ENCODE results near the gene FNBP1.

The FNBP1 gene

DNA sequence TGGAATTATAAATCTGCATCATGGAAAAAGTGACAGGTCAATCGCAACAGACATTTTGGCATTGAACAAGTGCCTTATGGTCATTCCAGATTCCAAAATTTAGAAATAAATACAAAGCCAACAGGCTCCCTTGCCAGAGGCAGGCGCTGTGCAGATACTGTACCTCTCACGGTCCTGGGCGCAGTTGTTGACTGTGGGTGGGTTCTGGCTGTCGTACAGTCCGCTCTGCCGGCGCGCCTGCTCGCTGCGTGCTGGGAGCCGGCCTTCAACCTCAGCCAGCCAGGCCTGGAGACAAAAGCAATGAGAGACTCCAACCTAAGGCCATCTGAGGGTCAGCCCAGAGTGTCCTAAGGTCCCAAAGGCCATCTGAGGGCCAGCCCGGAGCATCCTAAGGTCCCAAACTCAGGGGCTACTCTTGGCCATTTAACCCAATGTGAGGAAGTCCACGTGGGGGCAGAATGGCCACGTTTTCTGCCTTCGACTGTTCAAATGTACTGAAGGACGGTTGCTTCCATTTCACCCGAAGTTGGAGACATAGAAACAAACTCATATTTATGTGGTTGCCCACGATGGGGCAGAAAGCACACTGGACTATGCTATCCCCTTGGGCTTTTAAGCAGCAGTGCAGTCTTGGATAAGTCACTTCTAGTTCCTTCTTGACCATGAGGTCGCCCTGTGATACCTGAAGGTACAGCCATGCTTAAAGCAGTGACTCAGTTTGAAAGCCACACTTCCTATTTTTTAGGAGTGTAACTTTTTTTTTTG lies 142.5 kb downstream of the FNBP1 start:
- TF ChIP-seq, protein P1, sequence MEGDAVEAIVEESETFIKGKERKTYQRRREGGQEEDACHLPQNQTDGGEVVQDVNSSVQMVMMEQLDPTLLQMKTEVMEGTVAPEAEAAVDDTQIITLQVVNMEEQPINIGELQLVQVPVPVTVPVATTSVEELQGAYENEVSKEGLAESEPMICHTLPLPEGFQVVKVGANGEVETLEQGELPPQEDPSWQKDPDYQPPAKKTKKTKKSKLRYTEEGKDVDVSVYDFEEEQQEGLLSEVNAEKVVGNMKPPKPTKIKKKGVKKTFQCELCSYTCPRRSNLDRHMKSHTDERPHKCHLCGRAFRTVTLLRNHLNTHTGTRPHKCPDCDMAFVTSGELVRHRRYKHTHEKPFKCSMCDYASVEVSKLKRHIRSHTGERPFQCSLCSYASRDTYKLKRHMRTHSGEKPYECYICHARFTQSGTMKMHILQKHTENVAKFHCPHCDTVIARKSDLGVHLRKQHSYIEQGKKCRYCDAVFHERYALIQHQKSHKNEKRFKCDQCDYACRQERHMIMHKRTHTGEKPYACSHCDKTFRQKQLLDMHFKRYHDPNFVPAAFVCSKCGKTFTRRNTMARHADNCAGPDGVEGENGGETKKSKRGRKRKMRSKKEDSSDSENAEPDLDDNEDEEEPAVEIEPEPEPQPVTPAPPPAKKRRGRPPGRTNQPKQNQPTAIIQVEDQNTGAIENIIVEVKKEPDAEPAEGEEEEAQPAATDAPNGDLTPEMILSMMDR (IDR thresholded peaks at IDR 0.05; ENCODE audit: low read depth, low read length) = no peak
- no peak for DNase-seq
- no peaks in the 10 kb centered on the region for H3K27me3 ChIP-seq
- H3K9me3 ChIP-seq = no peaks in the 10 kb centered on the region
- no peaks in the 10 kb centered on the region for H3K4me1 ChIP-seq
- peaks cover 41% of the 10 kb centered on the region for H3K36me3 ChIP-seq
- no peak overlapping the region for H3K4me3 ChIP-seq (ENCODE audit: low read depth, low read length)

DNA sequence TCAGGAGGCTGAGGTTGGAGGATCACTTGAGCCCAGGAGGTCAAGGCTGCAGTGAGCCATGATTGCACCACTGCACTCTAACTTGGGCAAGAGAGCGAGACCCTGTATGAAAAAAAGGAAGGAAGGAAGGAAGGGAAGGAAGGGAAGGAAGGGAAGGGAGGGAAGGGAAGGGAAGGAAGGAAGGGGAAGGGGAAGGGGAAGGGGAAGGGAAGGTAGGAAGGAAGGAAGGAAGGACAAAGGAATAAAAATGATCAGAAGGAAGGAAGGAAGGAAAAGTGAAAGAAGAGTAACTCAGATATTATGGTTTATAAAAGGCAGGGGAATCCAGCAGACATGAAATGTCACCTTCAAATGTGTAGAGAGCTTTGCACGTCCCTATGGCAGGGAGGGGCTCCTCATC lies 143.4 kb downstream of the FNBP1 start:
- Histone ChIP-seq H3K4me3 (ENCODE audit: low read depth, low read length) (no peak overlapping the region), H3K36me3 (peaks cover 48% of the 10 kb centered on the region), H3K9me3 (no peaks in the 10 kb centered on the region), H3K27me3 (no peaks in the 10 kb centered on the region), H3K4me1 (no peaks in the 10 kb centered on the region)
- DNase-seq = no peak
- TF ChIP-seq, protein P1 (IDR thresholded peaks at IDR 0.05; ENCODE audit: low read depth, low read length) = no peak

DNA sequence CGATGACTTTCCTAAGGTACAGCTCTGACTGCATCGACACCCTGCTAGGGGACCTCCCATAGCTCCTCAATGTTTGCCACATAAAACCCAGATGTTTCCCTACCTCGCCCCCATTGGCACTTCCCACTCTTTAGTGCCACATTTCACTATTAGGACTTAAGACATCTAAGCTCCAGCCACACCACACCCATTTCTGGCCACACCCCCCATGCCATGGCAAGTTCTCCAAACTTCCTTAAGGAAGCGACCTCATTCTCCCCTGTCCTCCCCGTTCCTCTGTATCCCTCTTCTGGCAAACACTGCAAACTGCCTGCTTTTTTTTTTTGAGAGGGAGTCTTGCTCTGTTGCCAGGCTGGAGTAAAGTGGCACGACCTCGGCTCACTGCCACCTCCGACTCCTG lies 144.8 kb downstream of the FNBP1 start:
- no peaks in the 10 kb centered on the region for H3K4me1 ChIP-seq

DNA sequence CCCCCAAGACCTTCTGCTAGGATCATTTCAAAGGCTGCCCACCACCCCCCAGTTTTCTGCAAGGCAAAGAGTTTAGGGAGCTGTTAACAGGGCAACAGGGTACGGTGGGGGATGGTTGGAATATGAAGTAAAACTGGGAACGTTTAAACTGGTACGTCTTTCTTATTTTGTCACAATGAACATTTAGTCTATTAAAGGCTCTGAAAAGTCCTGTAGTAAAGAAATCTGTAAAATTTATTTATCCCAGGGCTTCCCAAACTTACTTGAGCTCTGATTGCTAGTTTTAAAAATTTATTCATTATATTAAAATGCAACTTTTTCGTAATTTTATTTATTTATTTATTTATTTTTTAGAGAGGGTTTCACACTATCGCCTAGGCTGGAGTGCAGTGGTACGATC lies 145.7 kb downstream of the FNBP1 start:
- Histone ChIP-seq H3K4me3 (ENCODE audit: low read depth, low read length) (no peak overlapping the region), H3K4me1 (no peaks in the 10 kb centered on the region), H3K36me3 (peaks cover 38% of the 10 kb centered on the region), H3K27me3 (no peaks in the 10 kb centered on the region), H3K9me3 (no peaks in the 10 kb centered on the region)
- DNase-seq = no peak
- TF ChIP-seq, protein P1 (IDR thresholded peaks at IDR 0.05; ENCODE audit: low read depth, low read length) = no peak

More for the DNA sequence above, 144.8 kb downstream of the FNBP1 start:
- Histone ChIP-seq H3K9me3 (no peaks in the 10 kb centered on the region), H3K27me3 (no peaks in the 10 kb centered on the region), H3K36me3 (peaks cover 42% of the 10 kb centered on the region), H3K4me3 (ENCODE audit: low read depth, low read length) (no peak overlapping the region)
- no peak for DNase-seq
- TF ChIP-seq, protein P1 (IDR thresholded peaks at IDR 0.05; ENCODE audit: low read depth, low read length) = no peak

DNA sequence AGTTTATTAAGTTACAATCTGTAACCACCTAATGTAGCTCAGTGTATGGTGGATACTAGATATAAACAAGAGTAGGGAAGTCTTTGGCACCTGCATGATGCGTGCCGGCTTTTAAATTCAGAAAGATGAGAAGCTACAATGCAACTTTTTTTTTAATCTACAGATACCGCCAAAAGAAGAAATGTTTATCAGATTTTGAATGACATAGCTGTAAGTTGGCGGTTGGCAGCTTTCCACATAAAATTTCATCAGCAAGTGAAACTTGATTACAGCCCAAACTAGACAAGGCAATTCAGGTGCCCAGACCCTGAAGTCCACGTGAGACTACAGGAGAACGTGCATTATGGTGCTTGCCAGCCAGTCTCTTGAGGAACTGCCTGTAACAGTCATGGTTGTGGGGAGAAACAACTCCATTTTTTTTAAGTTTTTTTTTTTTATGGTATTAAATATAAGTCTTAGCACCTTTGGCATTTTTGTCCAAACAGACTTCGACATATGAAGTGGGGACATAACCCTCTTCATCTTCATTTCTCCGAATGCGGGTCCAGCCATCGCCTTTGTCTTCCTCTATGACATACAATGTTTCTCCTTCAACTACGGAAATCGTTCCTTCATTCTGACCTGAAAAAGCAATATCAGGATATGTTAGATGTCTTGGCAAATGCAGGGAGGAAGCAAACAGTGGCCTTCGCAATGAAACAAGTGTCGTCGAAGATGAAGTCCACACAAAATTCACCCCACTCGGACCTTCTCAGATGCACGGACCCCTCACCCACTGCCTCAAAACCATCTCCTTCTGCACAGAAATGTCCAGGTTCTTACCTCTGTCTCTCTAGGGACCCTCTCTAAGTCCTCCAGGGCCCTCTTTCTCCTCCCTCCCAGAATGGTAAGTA lies 147.4 kb downstream of the FNBP1 start:
- no peak for DNase-seq
- Histone ChIP-seq H3K36me3 (peaks cover 37% of the 10 kb centered on the region), H3K4me1 (no peaks in the 10 kb centered on the region), H3K9me3 (no peaks in the 10 kb centered on the region), H3K27me3 (no peaks in the 10 kb centered on the region), H3K4me3 (ENCODE audit: low read depth, low read length) (no peak overlapping the region)
- TF ChIP-seq, protein P1 (IDR thresholded peaks at IDR 0.05; ENCODE audit: low read depth, low read length) = no peak

Measured in BE2C (cell line).